Measurements from ENCODE around the gene RNF115. TPM values are rescaled to one million over a fixed set of nuclear protein-coding genes. Genes with fewer than 3 reads are reported as not detected.
A peak's percentile ranks its signal among the peaks of the same experiment; 100 is the strongest.

Gene RNF115
- total and polyA plus RNA-seq, 7 experiments from 2014 or later = 3.7 to 17.3 (median 14.7) TPM

- peaks cover 0 to 12% (median 3%) of the 10 kb centered on the region in 5 donors for H3K36me3 Mint-ChIP-seq
- H3K9me3 Mint-ChIP-seq = no peaks in the 10 kb centered on the region
- Histone ChIP-seq H3K4me3 (ENCODE audit: low read length) (no peak overlapping the region), H3K9me3 (ENCODE audit: control insufficient read depth in 2 of 3, low read length in 3 of 3) (no peaks in the 10 kb centered on the region), H3K27ac (ENCODE audit: low read depth, low read length) (no peak overlapping the region), H3K4me1 (ENCODE audit: control insufficient read depth in 2 of 2, insufficient read depth in 2 of 2, low read length in 2 of 2) (peaks cover 10 to 15% of the 10 kb centered on the region in 2 donors), H3K36me3 (ENCODE audit: control insufficient read depth in 2 of 3, insufficient read depth in 3 of 3, low read length in 3 of 3) (peaks cover 0 to 22% (median 0%) of the 10 kb centered on the region in 3 experiments), H3K27me3 (ENCODE audit: control insufficient read depth in 2 of 2, insufficient read depth in 2 of 2, low read length in 2 of 2) (no peaks in the 10 kb centered on the region)
- ATAC-seq = no peak
- peaks cover 6 to 23% (median 18%) of the 10 kb centered on the region in 7 donors for H3K4me1 Mint-ChIP-seq
- ChIA-PET CTCF (interaction anchor here (0.7 to 5.8 kb wide), 7 partner anchors 10 to 166 kb away, joined by 3 to 81 read pairs (median 6); partner anchors contain the start of gene PIAS3), POLR2A (interaction anchor here (0.6 to 4.7 kb wide), 6 partner anchors 11 to 146 kb away, joined by 3 to 49 read pairs (median 4); partner anchors contain the start of genes LIX1L and PIAS3)
- H3K27me3 Mint-ChIP-seq = no peaks in the 10 kb centered on the region
- intact Hi-C loops (cut with micrococcal nuclease) = no loop called here
- DNase-seq = no peak
- H3K27ac Mint-ChIP-seq = peak overlapping the region in 5 of 9 donors; percentile 4 to 56 (median 38)
- no peak overlapping the region for H3K4me3 Mint-ChIP-seq
Measured at GRCh38 chr1:145847827-145848226, 23.9 kb upstream of the RNF115 start.

DNA sequence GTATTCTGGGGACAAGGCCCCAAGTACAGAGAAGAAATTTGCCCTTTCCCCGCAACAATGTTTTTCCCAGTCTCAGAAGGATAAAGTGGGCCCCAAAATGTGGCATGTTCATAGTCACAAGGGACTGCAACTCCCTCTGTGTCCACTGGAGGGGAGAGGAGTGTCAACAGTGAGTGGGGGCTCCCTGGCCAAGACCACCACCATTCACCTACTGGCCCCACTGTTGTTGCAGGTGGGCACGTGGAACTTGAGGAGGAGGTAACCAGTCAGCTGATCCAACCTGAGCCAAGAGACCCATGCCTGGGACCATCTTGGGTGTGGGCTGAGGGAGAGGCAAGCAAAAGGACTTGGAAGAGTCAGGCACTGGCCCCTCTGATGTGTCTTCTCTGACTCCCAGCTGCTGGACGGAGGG is 22.3 kb upstream of the RNF115 start:
- Mint-ChIP-seq H3K9me3 (no peaks in the 10 kb centered on the region), H3K27ac (peak overlapping the region in 5 of 9 donors; percentile 54 to 93 (median 77)), H3K27me3 (no peaks in the 10 kb centered on the region), H3K36me3 (peaks cover 4 to 20% (median 8%) of the 10 kb centered on the region in 5 donors), H3K4me3 (no peak overlapping the region), H3K4me1 (peaks cover 6 to 23% (median 18%) of the 10 kb centered on the region in 7 donors)
- peak; percentile 66 for ATAC-seq
- DNase-seq = peak in 7 of 9 donors; percentile 11 to 41 (median 25)
- ChIA-PET CTCF (interaction anchor here (0.7 to 5.8 kb wide), 20 partner anchors 12 to 171 kb away, joined by 3 to 81 read pairs (median 8); partner anchors contain the start of genes ANKRD34A, ITGA10, PEX11B and PIAS3), POLR2A (interaction anchor here (1.1 to 4.7 kb wide), 11 partner anchors 13 to 166 kb away, joined by 3 to 49 read pairs (median 7); partner anchors contain the start of genes PIAS3, POLR3C, RBM8A and RNF115)
- Histone ChIP-seq H3K9me3 (ENCODE audit: control insufficient read depth in 2 of 3, low read length in 3 of 3) (no peaks in the 10 kb centered on the region), H3K4me1 (ENCODE audit: control insufficient read depth in 2 of 2, insufficient read depth in 2 of 2, low read length in 2 of 2) (peaks cover 10 to 15% of the 10 kb centered on the region in 2 donors), H3K27ac (ENCODE audit: low read depth, low read length) (peak overlapping the region; percentile 69), H3K4me3 (ENCODE audit: low read length) (peak overlapping the region; percentile 86), H3K27me3 (ENCODE audit: control insufficient read depth in 2 of 2, insufficient read depth in 2 of 2, low read length in 2 of 2) (no peaks in the 10 kb centered on the region), H3K36me3 (ENCODE audit: control insufficient read depth in 2 of 3, insufficient read depth in 3 of 3, low read length in 3 of 3) (peaks cover 0 to 37% (median 0%) of the 10 kb centered on the region in 3 experiments)
- intact Hi-C loops (cut with micrococcal nuclease) = no loop called here

GRCh38 chr1:145845514-145846161 is 21.7 kb upstream of the RNF115 start, which contains the start of gene NUDT17:
Gene NUDT17, plus strand, starts transcription at chr1:145845630. Its CDS starts 11 bp downstream, at chr1:145845641.
- no peaks in the 10 kb centered on the region for H3K27me3 Mint-ChIP-seq
- POLR2A ChIA-PET = interaction anchor here (0.7 to 4.7 kb wide), 17 partner anchors 13 to 174 kb away, joined by 3 to 49 read pairs (median 4); partner anchors contain the start of genes ANKRD34A, LIX1L, PIAS3 and POLR3C
- intact Hi-C loops (cut with micrococcal nuclease) = loop anchor here (1.0 to 2.0 kb wide), 9 partner anchors 13 to 168 kb away; partner anchors contain the start of genes ITGA10 (in 2 of the 2), PEX11B (in 1 of the 2) and PIAS3 (in 1 of the 2)
- H3K27ac ChIP-seq (ENCODE audit: low read depth, low read length) = peak within 1 kb of the TSS; percentile 69
- H3K9me3 Mint-ChIP-seq = no peaks in the 10 kb centered on the region
- H3K4me1 ChIP-seq (ENCODE audit: control insufficient read depth in 2 of 2, insufficient read depth in 2 of 2, low read length in 2 of 2) = peaks cover 10 to 15% of the 10 kb centered on the region in 2 donors
- CTCF ChIA-PET = interaction anchor here (0.6 to 5.8 kb wide), 28 partner anchors 9 to 192 kb away, joined by 3 to 81 read pairs (median 4); partner anchors contain the start of genes ANKRD34A, ITGA10, PEX11B and PIAS3
- no peaks in the 10 kb centered on the region for H3K27me3 ChIP-seq (ENCODE audit: control insufficient read depth in 2 of 2, insufficient read depth in 2 of 2, low read length in 2 of 2)
- peaks cover 4 to 24% (median 9%) of the 10 kb centered on the region in 5 donors for H3K36me3 Mint-ChIP-seq
- H3K4me3 ChIP-seq (ENCODE audit: low read length) = peak within 1 kb of the TSS; percentile 86
- H3K36me3 ChIP-seq (ENCODE audit: control insufficient read depth in 2 of 3, insufficient read depth in 3 of 3, low read length in 3 of 3) = peaks cover 0 to 37% (median 4%) of the 10 kb centered on the region in 3 experiments
- DNase-seq = peak; percentile 52 to 78 (median 71)
- peaks cover 6 to 21% (median 14%) of the 10 kb centered on the region in 7 donors for H3K4me1 Mint-ChIP-seq
- peak; percentile 89 for ATAC-seq
- peak within 1 kb of the TSS in 5 of 9 donors; percentile 54 to 93 (median 77) for H3K27ac Mint-ChIP-seq
- H3K4me3 Mint-ChIP-seq = no peak within 1 kb of the TSS
- no peaks in the 10 kb centered on the region for H3K9me3 ChIP-seq (ENCODE audit: control insufficient read depth in 2 of 3, low read length in 3 of 3)

GRCh38 chr1:145845144-145845513 is 21.2 kb upstream of the RNF115 start:
- ChIA-PET CTCF (interaction anchor here (0.6 to 5.8 kb wide), 28 partner anchors 9 to 193 kb away, joined by 3 to 81 read pairs (median 4); partner anchors contain the start of genes ANKRD34A, ITGA10, PEX11B and PIAS3), POLR2A (interaction anchor here (0.7 to 4.7 kb wide), 15 partner anchors 14 to 174 kb away, joined by 3 to 49 read pairs (median 5); partner anchors contain the start of genes ANKRD34A, LIX1L, PIAS3 and POLR3C)
- Mint-ChIP-seq H3K4me3 (no peak overlapping the region), H3K27ac (no peak overlapping the region), H3K36me3 (peaks cover 4 to 23% (median 9%) of the 10 kb centered on the region in 5 donors), H3K4me1 (peaks cover 6 to 17% (median 11%) of the 10 kb centered on the region in 7 donors), H3K27me3 (no peaks in the 10 kb centered on the region), H3K9me3 (no peaks in the 10 kb centered on the region)
- Histone ChIP-seq H3K27ac (ENCODE audit: low read depth, low read length) (peak overlapping the region; percentile 69), H3K27me3 (ENCODE audit: control insufficient read depth in 2 of 2, insufficient read depth in 2 of 2, low read length in 2 of 2) (no peaks in the 10 kb centered on the region), H3K9me3 (ENCODE audit: control insufficient read depth in 2 of 3, low read length in 3 of 3) (no peaks in the 10 kb centered on the region), H3K4me1 (ENCODE audit: control insufficient read depth in 2 of 2, insufficient read depth in 2 of 2, low read length in 2 of 2) (peaks cover 10 to 15% of the 10 kb centered on the region in 2 donors), H3K36me3 (ENCODE audit: control insufficient read depth in 2 of 3, insufficient read depth in 3 of 3, low read length in 3 of 3) (peaks cover 0 to 37% (median 8%) of the 10 kb centered on the region in 3 experiments), H3K4me3 (ENCODE audit: low read length) (peak overlapping the region; percentile 86)
- intact Hi-C loops (cut with micrococcal nuclease) = loop anchor here (1.0 to 2.0 kb wide), 9 partner anchors 13 to 168 kb away; partner anchors contain the start of genes ITGA10 (in 2 of the 2), PEX11B (in 1 of the 2) and PIAS3 (in 1 of the 2)
- DNase-seq = no peak
- peak; percentile 63 for ATAC-seq

- Histone ChIP-seq H3K27ac (ENCODE audit: low read depth, low read length) (no peak overlapping the region), H3K9me3 (ENCODE audit: control insufficient read depth in 2 of 3, low read length in 3 of 3) (no peaks in the 10 kb centered on the region), H3K36me3 (ENCODE audit: control insufficient read depth in 2 of 3, insufficient read depth in 3 of 3, low read length in 3 of 3) (peaks cover 4 to 46% (median 16%) of the 10 kb centered on the region in 3 experiments), H3K27me3 (ENCODE audit: control insufficient read depth in 2 of 2, insufficient read depth in 2 of 2, low read length in 2 of 2) (no peaks in the 10 kb centered on the region), H3K4me1 (ENCODE audit: control insufficient read depth in 2 of 2, insufficient read depth in 2 of 2, low read length in 2 of 2) (peaks cover 10 to 15% of the 10 kb centered on the region in 2 donors), H3K4me3 (ENCODE audit: low read length) (no peak overlapping the region)
- H3K4me1 Mint-ChIP-seq = peaks cover 5 to 7% (median 6%) of the 10 kb centered on the region in 7 donors
- no peak overlapping the region for H3K4me3 Mint-ChIP-seq
- intact Hi-C loops (cut with micrococcal nuclease) = no loop called here
- H3K36me3 Mint-ChIP-seq = peaks cover 4 to 31% (median 9%) of the 10 kb centered on the region in 5 donors
- DNase-seq (no peak), ATAC-seq (no peak)
- no peaks in the 10 kb centered on the region for H3K9me3 Mint-ChIP-seq
- H3K27me3 Mint-ChIP-seq = no peaks in the 10 kb centered on the region
- POLR2A ChIA-PET = interaction anchor here (1.0 to 3.3 kb wide), 2 partner anchors 17 to 84 kb away, joined by 4 to 16 read pairs; partner anchors contain the start of gene RBM8A
- no peak overlapping the region for H3K27ac Mint-ChIP-seq
- CTCF ChIA-PET = interaction anchor here (0.6 to 5.8 kb wide), 3 partner anchors 15 to 169 kb away, joined by 5 to 81 read pairs (median 6); partner anchors contain the start of gene PIAS3
Measured at GRCh38 chr1:145843031-145843430, 19.1 kb upstream of the RNF115 start.

DNA sequence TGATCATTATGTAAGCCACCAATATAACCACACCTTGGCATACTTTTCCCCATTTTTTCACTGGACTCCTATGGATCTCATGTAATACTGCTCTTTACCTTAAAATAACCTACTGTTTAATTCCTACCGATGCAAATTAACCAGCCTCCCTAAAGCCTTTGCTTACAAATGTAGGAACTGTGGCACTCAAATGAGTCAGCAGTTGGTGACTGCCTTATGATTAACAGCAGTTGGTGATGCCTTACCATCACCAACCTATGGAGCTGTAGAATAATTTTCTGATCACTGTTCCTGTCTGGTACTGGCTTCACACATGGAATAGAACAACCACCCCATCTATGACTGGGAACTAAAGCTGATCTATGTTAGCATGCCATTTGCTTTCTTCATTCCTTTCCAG is 13.8 kb upstream of the RNF115 start:
- H3K36me3 Mint-ChIP-seq = peaks cover 4 to 56% (median 20%) of the 10 kb centered on the region in 5 donors
- no peak overlapping the region for H3K4me3 ChIP-seq (ENCODE audit: low read length)
- no peaks in the 10 kb centered on the region for H3K9me3 ChIP-seq (ENCODE audit: control insufficient read depth in 2 of 3, low read length in 3 of 3)
- no peaks in the 10 kb centered on the region for H3K9me3 Mint-ChIP-seq
- H3K4me1 ChIP-seq (ENCODE audit: control insufficient read depth in 2 of 2, insufficient read depth in 2 of 2, low read length in 2 of 2) = no peaks in the 10 kb centered on the region
- no peak for ATAC-seq
- ChIA-PET POLR2A (interaction anchor here (2.1 kb wide), 1 partner anchor 14 kb away, joined by 7 read pairs; the partner anchor contains the start of genes POLR3C and RNF115), CTCF (no interaction called here)
- no peaks in the 10 kb centered on the region for H3K27me3 ChIP-seq (ENCODE audit: control insufficient read depth in 2 of 2, insufficient read depth in 2 of 2, low read length in 2 of 2)
- no peak overlapping the region for H3K4me3 Mint-ChIP-seq
- no peaks in the 10 kb centered on the region for H3K27me3 Mint-ChIP-seq
- no peak for DNase-seq
- H3K27ac Mint-ChIP-seq = no peak overlapping the region
- peaks cover 16 to 99% (median 23%) of the 10 kb centered on the region in 3 experiments for H3K36me3 ChIP-seq (ENCODE audit: control insufficient read depth in 2 of 3, insufficient read depth in 3 of 3, low read length in 3 of 3)
- intact Hi-C loops (cut with micrococcal nuclease) = no loop called here
- H3K27ac ChIP-seq (ENCODE audit: low read depth, low read length) = no peak overlapping the region
- no peaks in the 10 kb centered on the region for H3K4me1 Mint-ChIP-seq
